Astrocyte of the spinal cord (primary cell): Measurements from ENCODE around the gene EIF3B.
"Not testable (repeated sequence)": the region's sequence is repeated elsewhere in the genome, so short reads cannot be mapped to it uniquely, and the experiment has no call there.

Source experiments
- DNase-seq: peaks from one replicate; pipeline ENCODE4 v3.0.0; 2011; ENCODE audit warnings: low read depth, low spot score
- H3K4me3 ChIP-seq: 2 replicates; pipeline ENCODE4 v1.5.1; 2011; ENCODE audit warnings: low read depth, mild to moderate bottlenecking, low read length, moderate library complexity
- in situ Hi-C: cut with HindIII; loops from 2 replicates; pipeline ENCODE4 v1.10.0; 2017; ENCODE audit warnings: low sequenced_read_pairs
- TF ChIP-seq, protein P1 (sequence below): IDR thresholded peaks from 2 replicates; pipeline ENCODE4 v1.5.1; 2012; ENCODE audit warnings: low read depth, mild to moderate bottlenecking, low read length, inconsistent platforms

Gene EIF3B

DNA sequence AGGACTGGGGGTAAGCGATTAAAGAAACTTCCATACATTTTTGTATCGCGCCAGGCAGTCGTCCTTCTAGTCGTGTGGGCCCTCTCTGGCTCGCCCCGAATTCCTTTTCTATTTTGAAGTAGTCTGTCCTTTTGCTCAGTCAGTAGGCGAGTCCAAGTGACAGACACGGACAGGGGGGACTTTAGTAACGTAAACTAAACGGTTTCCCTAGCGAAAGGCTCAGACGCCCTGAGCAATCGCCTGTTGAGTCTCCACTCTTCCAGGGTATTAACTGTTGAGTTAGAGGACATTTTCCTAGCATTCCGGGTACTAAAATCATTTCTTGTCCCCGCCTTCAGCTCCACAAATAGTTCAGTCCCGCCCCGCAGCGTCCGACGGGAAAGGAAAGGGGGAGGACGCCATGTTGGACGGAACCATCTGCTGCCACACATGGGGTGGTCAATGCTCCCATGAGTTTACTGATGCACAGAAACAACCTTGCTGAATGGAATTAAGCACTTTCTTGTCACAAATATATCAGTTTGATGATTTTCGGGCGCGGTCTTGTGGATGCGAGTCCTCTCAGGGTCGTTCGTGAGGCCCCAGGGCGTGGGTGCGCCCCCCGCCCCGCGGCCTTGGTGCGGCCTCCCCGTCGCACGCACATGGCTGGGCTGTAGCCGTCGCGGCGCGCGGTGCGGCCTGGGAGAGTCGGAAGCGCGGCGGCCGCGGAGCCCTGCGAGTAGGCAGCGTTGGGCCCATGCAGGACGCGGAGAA, at the start of gene EIF3B:
TSS of gene EIF3B (plus strand) at position 642 of the 753 bp plus-strand sequence. CDS start at position 737, 95 bp downstream.
- peak within 1 kb of the TSS; percentile 93 for H3K4me3 ChIP-seq
- in situ Hi-C loops, result no loop called here
- peak; percentile 97 for DNase-seq
- TF ChIP-seq, protein P1, sequence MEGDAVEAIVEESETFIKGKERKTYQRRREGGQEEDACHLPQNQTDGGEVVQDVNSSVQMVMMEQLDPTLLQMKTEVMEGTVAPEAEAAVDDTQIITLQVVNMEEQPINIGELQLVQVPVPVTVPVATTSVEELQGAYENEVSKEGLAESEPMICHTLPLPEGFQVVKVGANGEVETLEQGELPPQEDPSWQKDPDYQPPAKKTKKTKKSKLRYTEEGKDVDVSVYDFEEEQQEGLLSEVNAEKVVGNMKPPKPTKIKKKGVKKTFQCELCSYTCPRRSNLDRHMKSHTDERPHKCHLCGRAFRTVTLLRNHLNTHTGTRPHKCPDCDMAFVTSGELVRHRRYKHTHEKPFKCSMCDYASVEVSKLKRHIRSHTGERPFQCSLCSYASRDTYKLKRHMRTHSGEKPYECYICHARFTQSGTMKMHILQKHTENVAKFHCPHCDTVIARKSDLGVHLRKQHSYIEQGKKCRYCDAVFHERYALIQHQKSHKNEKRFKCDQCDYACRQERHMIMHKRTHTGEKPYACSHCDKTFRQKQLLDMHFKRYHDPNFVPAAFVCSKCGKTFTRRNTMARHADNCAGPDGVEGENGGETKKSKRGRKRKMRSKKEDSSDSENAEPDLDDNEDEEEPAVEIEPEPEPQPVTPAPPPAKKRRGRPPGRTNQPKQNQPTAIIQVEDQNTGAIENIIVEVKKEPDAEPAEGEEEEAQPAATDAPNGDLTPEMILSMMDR, result no peak

DNA sequence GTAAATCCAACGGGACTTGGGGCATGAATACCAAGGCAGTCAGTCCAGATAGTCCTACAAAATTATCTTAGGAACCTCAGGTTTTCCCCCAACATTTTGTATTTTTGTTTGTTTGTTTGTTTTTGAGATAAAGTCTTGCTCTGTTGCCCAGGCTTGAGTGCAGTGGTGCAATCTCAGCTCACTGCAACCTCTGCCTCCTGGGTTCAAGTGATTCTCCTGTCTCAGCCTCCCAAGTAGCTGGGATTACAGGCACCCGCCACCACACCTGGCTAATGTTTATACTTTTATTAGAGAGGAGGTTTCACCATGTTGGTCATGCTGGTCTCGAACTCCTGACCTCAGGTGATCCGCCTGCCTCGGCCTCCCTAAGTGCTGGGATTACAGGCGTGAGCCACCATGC, 49.4 kb upstream of the EIF3B start:
- in situ Hi-C loops, DNase-seq, H3K4me3 ChIP-seq: not testable (repeated sequence)

DNA sequence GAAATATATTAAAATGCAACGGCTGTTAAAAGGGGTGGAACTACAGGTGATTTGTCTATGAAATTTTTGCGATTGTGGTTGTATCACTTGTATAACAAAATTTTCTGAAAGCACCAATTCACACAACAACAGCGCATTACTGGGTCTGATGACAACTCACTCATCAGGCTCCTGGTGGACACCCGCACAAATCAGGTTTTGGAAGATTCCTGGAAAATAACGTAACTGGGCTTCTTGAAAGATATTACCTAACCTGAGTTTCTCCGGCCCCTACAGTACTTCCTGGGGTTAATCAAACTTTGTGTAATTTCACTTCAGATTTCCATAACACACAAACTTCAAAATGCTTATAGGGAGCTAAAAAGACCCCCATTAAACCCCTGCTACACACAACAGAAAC, 47.9 kb upstream of the EIF3B start:
- TF ChIP-seq, protein P1, result no peak
- DNase-seq, result no peak
- in situ Hi-C loops, result no loop called here
- no peak overlapping the region for H3K4me3 ChIP-seq

DNA sequence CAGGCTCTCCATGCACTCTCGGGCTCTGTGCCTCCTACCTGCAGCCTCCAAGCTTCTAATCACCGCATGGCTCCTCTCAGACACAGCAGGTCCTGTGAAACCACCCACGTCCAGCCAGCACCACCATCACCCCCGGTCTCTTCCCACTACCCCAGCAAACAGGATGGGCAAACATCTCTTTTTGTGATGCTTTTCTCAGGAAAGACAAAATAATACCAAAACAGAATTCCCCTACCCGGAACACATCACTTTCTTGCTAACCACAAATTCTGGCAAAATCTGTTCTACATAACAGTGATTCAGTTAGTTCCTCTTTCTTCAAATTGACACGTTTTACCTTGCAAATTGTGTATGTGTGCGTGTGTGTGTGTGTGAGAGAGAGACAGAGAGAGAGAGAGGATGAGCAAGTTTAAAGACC, 46.9 kb upstream of the EIF3B start:
- in situ Hi-C loops, result no loop called here
- no peak overlapping the region for H3K4me3 ChIP-seq
- DNase-seq, result no peak
- TF ChIP-seq, protein P1, result no peak

DNA sequence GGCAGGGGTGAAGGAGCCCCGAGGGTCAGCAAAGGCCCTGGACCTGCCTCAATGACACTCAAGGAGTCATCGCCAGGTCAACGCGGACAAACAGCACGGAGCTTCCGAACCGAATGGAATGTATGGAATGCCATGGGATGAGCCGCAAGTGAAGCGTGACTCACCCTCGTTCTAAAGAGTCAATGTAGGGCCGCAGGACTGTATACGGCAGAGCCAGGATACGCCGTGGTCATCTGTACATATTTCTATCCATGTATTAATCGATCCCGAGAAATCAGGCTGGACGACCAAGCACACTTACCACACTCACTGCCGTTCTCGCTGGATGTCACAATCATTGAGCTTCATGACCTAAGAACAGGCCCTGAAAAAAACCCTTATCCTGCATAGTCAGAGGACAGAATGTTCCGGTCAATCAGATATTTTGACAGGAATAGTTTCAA, 44.7 kb upstream of the EIF3B start:
- peak; percentile 85 for DNase-seq
- no peak overlapping the region for H3K4me3 ChIP-seq
- in situ Hi-C loops, result no loop called here
- TF ChIP-seq, protein P1, result no peak

DNA sequence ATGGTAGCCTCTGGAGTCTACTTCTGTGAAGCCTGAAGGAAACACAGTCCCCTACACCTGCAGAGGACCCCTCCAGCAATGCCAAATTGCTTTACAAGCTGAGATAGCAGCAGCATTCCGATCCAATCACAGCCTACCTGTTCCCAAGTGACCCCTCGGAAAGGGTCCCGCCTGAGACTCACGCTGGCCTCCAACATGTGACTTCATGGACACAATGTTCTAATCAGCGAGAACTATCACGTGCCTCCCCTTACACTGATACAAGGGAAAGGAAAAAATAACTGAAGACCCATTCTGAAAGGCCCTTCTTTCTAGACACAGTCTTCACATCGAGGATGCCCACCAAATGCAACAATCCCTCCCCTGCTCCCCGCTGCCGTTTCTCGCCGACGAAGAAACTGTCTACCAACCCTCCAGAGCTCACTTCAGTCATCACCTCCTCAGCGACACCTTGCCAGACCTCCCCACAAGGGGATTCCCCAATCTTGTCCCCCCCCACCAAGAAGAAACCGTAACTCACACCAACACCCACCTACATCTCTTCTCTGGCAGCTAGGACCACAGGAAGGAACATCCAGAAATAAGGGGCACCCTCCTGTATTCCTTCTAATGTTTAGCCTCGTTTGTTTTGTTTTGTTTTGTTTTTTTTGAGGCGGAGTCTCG, 42.2 kb upstream of the EIF3B start:
- TF ChIP-seq, protein P1, result no peak
- H3K4me3 ChIP-seq, result no peak overlapping the region
- DNase-seq, result no peak
- in situ Hi-C loops, result no loop called here
